Smooth muscle cell (in vitro differentiated cells): ENCODE data around the gene SMAGP. TPM values are rescaled to one million over a fixed set of nuclear protein-coding genes. Genes with fewer than 3 reads are reported as not detected.
"Not testable (repeated sequence)": the region's sequence is repeated elsewhere in the genome, so short reads cannot be mapped to it uniquely, and the experiment has no call there.

Source experiments
- DNase-seq: peaks from one replicate; lab custom pipeline; 2025; ENCODE audit not compliant: unreplicated experiment; lab: John Stamatoyannopoulos, UW
- H2AFZ ChIP-seq: fragments of 200-600 bp; sonication (generic); 2 replicates; pipeline ENCODE4 v1.6.0; 2016; ENCODE audit warnings: antibody characterized with exemption, low read depth, mild to moderate bottlenecking
- H3F3A ChIP-seq: fragments of 200-600 bp; sonication (generic); 2 replicates; pipeline ENCODE4 v1.6.0; 2017; ENCODE audit warnings: antibody characterized with exemption, low read depth
- H3K27ac ChIP-seq: fragments of 200-600 bp; sonication (generic); 2 replicates; pipeline ENCODE4 v1.5.1; 2016; ENCODE audit warnings: low read depth, mild to moderate bottlenecking
- H3K27me3 ChIP-seq: fragments of 200-600 bp; sonication (generic); 2 replicates; pipeline ENCODE4 v1.6.1; 2016; ENCODE audit warnings: low read depth, mild to moderate bottlenecking
- H3K36me3 ChIP-seq: fragments of 200-600 bp; sonication (generic); 2 replicates; pipeline ENCODE4 v1.5.1; 2016; ENCODE audit warnings: low read depth
- H3K4me1 ChIP-seq: fragments of 200-600 bp; sonication (generic); 2 replicates; pipeline ENCODE4 v1.5.1; 2016; ENCODE audit warnings: low read depth
- H3K4me2 ChIP-seq: fragments of 200-600 bp; sonication (generic); 2 replicates; pipeline ENCODE4 v1.6.0; 2016; ENCODE audit warnings: mild to moderate bottlenecking
- H3K4me3 ChIP-seq: fragments of 200-600 bp; sonication (generic); 2 replicates; pipeline ENCODE4 v1.5.1; 2016; ENCODE audit warnings: mild to moderate bottlenecking
- H3K79me2 ChIP-seq: fragments of 200-600 bp; sonication (generic); 2 replicates; pipeline ENCODE4 v1.6.0; 2016; ENCODE audit warnings: low read depth, mild to moderate bottlenecking
- H3K9ac ChIP-seq: fragments of 200-600 bp; sonication (generic); 2 replicates; pipeline ENCODE4 v1.6.0; 2016; ENCODE audit warnings: low read depth
- H3K9me3 ChIP-seq: fragments of 200-600 bp; sonication (generic); replicated peaks from 2 replicates; pipeline ENCODE4 v1.5.1; 2016; ENCODE audit warnings: low read depth
- H4K20me1 ChIP-seq: fragments of 200-600 bp; sonication (generic); 2 replicates; pipeline ENCODE4 v1.6.0; 2016; ENCODE audit warnings: low read depth
- WGBS: methylation state at CpG from one replicate; pipeline ENCODE4 v1.1.7; 2016; ENCODE audit warnings: low lambda C conversion rate; 5-methylcytosine and 5-hydroxymethylcytosine counted together
- polyA plus RNA-seq: library from polyadenylated mRNA; unstranded; fragments of >200 nt; fragmentation: Nextera tagmentation; extraction: Ambion mirVana; gene quantifications from 2 replicates; pipeline ENCODE4 v1.2.1, GENCODE V29; 2016
- total RNA-seq: library from RNA; depleted of rRNA; stranded (reverse); fragments of >200 nt; gene quantifications from 2 replicates; pipeline ENCODE4 v1.2.3, GENCODE V29; 2014
- TF ChIP-seq, protein P1 (sequence below): fragments of 200-600 bp; sonication (generic); IDR thresholded peaks from 2 replicates; pipeline ENCODE4 v1.5.1; 2017; ENCODE audit warnings: borderline replicate concordance, mild to moderate bottlenecking, antibody characterized with exemption; ENCODE audit not compliant: insufficient read depth, poor library complexity, severe bottlenecking

The SMAGP gene
- total and polyA plus RNA-seq, 2 experiments from 2014 or later = 6.8 to 9.0 TPM

GRCh38 chr12:51293696-51294095 lies 23.5 kb upstream of the SMAGP start:
- Histone ChIP-seq H2AFZ (no peak overlapping the region), H4K20me1 (no peaks in the 10 kb centered on the region), H3K36me3 (no peaks in the 10 kb centered on the region), H3K4me1 (peaks cover 7% of the 10 kb centered on the region), H3K4me3 (no peak overlapping the region), H3K79me2 (no peaks in the 10 kb centered on the region), H3K9ac (no peak overlapping the region), H3F3A (no peaks in the 10 kb centered on the region), H3K9me3 (no peaks in the 10 kb centered on the region), H3K27ac (no peak overlapping the region), H3K27me3 (no peaks in the 10 kb centered on the region), H3K4me2 (no peak overlapping the region)
- no peak for DNase-seq
- TF ChIP-seq, protein P1, sequence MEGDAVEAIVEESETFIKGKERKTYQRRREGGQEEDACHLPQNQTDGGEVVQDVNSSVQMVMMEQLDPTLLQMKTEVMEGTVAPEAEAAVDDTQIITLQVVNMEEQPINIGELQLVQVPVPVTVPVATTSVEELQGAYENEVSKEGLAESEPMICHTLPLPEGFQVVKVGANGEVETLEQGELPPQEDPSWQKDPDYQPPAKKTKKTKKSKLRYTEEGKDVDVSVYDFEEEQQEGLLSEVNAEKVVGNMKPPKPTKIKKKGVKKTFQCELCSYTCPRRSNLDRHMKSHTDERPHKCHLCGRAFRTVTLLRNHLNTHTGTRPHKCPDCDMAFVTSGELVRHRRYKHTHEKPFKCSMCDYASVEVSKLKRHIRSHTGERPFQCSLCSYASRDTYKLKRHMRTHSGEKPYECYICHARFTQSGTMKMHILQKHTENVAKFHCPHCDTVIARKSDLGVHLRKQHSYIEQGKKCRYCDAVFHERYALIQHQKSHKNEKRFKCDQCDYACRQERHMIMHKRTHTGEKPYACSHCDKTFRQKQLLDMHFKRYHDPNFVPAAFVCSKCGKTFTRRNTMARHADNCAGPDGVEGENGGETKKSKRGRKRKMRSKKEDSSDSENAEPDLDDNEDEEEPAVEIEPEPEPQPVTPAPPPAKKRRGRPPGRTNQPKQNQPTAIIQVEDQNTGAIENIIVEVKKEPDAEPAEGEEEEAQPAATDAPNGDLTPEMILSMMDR = no peak

- not testable (repeated sequence) for H4K20me1 ChIP-seq, H3K4me2 ChIP-seq, H2AFZ ChIP-seq, H3K27me3 ChIP-seq, H3K4me1 ChIP-seq, H3F3A ChIP-seq, H3K4me3 ChIP-seq, H3K27ac ChIP-seq, H3K9me3 ChIP-seq, H3K9ac ChIP-seq, H3K36me3 ChIP-seq, H3K79me2 ChIP-seq, DNase-seq
- WGBS = 93% methylated on average over 9 of the region's 9 CpGs
Measured at GRCh38 chr12:51291603-51292513, 21.6 kb upstream of the SMAGP start.

DNA sequence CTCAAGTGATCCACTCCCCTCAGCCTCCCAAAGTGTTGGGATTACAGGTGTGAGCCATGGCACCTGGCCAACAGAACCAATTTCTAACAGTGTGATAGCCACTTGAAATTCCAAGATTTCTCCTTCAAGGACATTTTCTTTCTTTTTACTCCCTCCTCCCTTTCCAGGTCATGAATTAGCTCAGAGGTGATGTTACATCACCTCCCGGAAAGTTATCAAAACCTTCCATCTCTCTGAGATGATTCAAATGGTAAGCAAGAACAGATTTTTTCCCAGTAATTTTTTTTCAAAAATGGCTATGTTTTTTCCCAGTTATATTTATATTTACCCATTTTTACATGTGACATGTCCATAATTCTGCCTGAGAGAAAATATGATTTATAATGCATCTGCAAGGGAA lies 15.6 kb upstream of the SMAGP start:
- Histone ChIP-seq H3K9me3 (no peaks in the 10 kb centered on the region), H3K9ac (no peak overlapping the region), H3K36me3 (no peaks in the 10 kb centered on the region), H3K79me2 (no peaks in the 10 kb centered on the region), H3K4me2 (no peak overlapping the region), H3K4me1 (no peaks in the 10 kb centered on the region), H3K27ac (no peak overlapping the region), H2AFZ (no peak overlapping the region), H4K20me1 (no peaks in the 10 kb centered on the region), H3F3A (no peaks in the 10 kb centered on the region), H3K27me3 (no peaks in the 10 kb centered on the region), H3K4me3 (no peak overlapping the region)
- TF ChIP-seq, protein P1 = no peak
- WGBS = 73% methylated on average over 1 of the region's 1 CpG
- DNase-seq = no peak

DNA sequence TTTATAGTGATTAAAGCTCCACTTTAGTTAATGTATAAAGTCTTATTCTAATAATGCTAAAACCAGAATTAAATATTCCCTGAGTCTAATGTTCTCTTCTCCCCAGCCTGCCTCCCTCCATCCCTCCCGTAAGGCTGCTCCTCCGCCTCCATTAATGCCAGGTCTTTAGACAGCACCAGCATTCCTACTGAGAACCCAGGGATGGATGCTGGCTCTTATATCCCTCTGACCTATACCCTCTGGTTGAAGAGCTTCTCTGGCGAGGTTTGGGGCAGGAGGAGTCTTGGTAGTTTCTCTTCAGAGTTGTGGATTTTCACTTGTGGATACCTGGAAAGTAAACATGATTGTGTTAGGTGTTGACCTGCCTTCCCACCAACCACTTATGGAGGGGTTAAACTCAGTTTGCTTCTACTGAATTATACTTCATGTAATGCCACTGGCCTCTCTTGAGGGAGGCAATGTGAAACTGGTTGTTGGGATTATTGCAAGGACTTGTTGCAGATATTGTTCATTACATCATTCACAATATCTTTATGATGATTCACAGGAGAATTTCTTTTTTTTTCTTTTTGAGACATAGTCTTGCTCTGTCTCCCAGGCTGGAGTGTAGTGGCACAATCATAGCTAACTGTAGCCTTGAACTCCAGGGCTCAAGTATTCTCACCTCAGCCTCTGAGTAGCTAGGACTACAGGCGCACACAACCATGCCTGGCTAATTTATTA lies 11.1 kb upstream of the SMAGP start:
- no peaks in the 10 kb centered on the region for H3F3A ChIP-seq
- no peak overlapping the region for H3K27ac ChIP-seq
- no peaks in the 10 kb centered on the region for H3K36me3 ChIP-seq
- 86% methylated on average over 4 of the region's 4 CpGs for WGBS
- H3K4me1 ChIP-seq = no peaks in the 10 kb centered on the region
- no peak for DNase-seq
- TF ChIP-seq, protein P1 = no peak
- H3K27me3 ChIP-seq = no peaks in the 10 kb centered on the region
- H2AFZ ChIP-seq = no peak overlapping the region
- H4K20me1 ChIP-seq = no peaks in the 10 kb centered on the region
- no peaks in the 10 kb centered on the region for H3K9me3 ChIP-seq
- no peak overlapping the region for H3K9ac ChIP-seq
- no peaks in the 10 kb centered on the region for H3K79me2 ChIP-seq
- H3K4me2 ChIP-seq = no peak overlapping the region
- H3K4me3 ChIP-seq = no peak overlapping the region
